ENCODE measurements around the gene KRT33A. TPM values are rescaled to one million over a fixed set of nuclear protein-coding genes. Genes with fewer than 3 reads are reported as not detected.
A peak's percentile ranks its signal among the peaks of the same experiment; 100 is the strongest.

KRT33A gene
- total RNA-seq, 2 donors from 2014 or later, result not detected

- ATAC-seq, result no peak
- intact Hi-C loops (cut with DNase I), result no loop called here
- DNase-seq, result no peak
Measured at GRCh38 chr17:41315204-41315794, 35.3 kb downstream of the KRT33A start, which contains the start of gene KRTAP17-1. KRTAP17-1 (minus strand) TSS chr17:41315710; CDS start chr17:41315650, 60 bp downstream.

GRCh38 chr17:41311111-41311510 is 39.5 kb downstream of the KRT33A start:
- DNase-seq, result no peak
- intact Hi-C loops (cut with DNase I), result no loop called here
- no peak for ATAC-seq

DNA sequence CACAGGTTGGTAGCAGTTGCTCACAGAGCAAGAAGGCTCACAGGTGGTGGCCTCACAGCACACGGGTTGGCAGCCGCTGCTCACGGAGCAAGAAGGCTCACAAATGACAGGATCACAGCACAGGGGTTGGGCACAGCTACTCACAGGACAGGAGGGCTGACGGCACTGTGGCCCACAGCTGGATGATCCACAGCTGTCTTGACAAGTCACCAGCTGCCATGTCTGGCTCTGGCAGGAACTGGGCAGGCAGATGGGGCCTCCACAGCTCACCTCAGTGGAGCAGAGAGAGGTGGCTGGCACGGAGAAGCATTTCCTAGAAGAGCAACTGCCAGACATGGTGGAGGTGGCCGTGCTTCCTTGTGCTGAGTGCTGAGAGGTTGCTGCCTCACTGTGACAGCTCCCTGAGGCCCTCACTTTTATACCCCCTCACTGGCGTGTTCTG is 41.7 kb downstream of the KRT33A start, which contains the start of gene KRTAP16-1:
Gene KRTAP16-1 (minus strand): TSS at position 392 of the 442 bp plus-strand sequence. CDS start 56 bp downstream, at position 336.
- peak in 1 of 2 donors; percentile 18 for ATAC-seq
- DNase-seq, result no peak
- intact Hi-C loops (cut with DNase I), result no loop called here

DNA sequence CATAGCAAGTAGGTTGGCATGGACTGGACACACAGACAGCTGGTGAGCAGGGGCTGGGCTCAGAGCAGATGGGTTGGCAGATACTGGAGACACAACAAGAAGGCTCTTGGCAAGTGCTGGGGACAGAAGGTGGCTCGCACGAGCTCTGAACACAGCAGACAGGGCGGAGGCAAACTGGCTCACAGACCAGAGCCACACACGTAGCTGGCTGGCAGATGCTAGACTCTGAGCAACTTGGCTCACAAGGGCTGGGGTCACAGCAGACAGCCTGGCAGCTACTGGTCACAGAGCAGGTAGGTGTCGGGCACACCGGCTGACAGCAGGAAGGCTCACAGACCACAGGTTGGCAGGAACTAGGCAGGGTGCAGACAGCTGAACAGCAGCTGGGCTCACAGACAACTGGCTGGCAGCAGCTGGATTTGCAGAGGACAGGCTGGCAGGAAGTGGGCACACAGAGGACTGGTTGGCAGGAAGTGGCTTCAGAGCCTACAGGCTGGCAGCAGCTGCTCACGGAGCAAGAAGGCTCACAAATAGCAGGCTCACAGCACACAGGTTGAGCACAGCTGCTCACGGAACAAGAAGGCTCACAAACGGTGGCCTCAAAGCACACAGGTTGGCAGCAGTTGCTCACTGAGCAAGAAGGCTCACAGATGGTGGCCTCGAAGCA is 42.2 kb downstream of the KRT33A start:
- DNase-seq, result peak; percentile 40

GRCh38 chr17:41307647-41308046 is 43.0 kb downstream of the KRT33A start:
- ATAC-seq (peak in 1 of 2 donors; percentile 39), DNase-seq (no peak)
- intact Hi-C loops (cut with DNase I), result no loop called here

More for the DNA sequence above, 42.2 kb downstream of the KRT33A start:
- peak; percentile 75 to 89 for ATAC-seq
- intact Hi-C loops (cut with DNase I), result no loop called here

- ATAC-seq (no peak), DNase-seq (no peak)
- intact Hi-C loops (cut with DNase I), result no loop called here
Measured at GRCh38 chr17:41304091-41304490, 46.5 kb downstream of the KRT33A start.

DNA sequence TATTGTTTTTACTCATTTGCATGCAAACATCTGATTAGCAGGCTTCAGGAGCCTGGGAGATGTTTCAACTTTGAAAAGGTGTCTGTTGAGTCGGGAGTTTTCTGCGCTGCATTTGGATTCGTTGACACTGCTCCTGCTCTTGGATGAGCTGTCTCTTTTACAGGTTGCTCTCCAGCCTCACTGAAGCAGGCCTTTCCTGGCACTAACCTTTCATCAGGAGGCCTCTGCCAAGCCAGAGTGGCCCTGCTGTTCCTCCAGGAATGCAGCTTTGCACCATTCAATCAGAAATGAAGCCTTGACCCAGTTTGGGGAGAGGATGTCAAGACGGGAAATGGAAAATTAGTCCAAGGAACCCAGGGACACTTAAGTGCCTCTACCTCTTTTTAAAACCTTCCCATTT is 47.6 kb downstream of the KRT33A start:
- ATAC-seq, result no peak
- intact Hi-C loops (cut with DNase I), result no loop called here
- no peak for DNase-seq

- ATAC-seq (peak; percentile 87 to 95), DNase-seq (peak; percentile 44)
- intact Hi-C loops (cut with DNase I), result no loop called here
Measured at GRCh38 chr17:41301916-41302901, 48.4 kb downstream of the KRT33A start, which contains the start of gene KRTAP29-1. KRTAP29-1 (minus strand) TSS chr17:41302851; CDS start chr17:41302851, 0 bp downstream.

GRCh38 chr17:41301204-41301790 is 49.3 kb downstream of the KRT33A start:
- DNase-seq, result no peak
- intact Hi-C loops (cut with DNase I), result no loop called here
- no peak for ATAC-seq

GRCh38 chr17:41298458-41299135 is 52.0 kb downstream of the KRT33A start:
- no peak for ATAC-seq
- DNase-seq, result no peak
- intact Hi-C loops (cut with DNase I), result no loop called here

DNA sequence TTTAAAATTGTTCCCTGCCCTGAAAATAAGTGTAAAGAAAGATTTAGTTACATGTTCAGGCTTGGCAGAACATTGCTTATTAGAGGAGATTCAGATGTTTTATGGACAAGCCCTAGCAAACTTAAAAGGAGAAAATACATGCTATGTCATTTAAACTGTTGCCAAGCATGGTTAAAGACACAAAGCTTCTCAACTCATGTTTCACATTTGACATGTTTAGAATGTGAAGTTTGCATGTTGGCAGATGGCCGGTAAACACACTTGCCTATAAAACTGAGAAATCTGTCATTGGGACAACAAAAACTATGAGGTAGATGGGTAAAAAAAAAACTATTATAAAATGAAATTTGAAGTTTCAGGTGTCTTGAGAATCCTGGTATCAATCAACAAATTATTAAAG is 53.8 kb downstream of the KRT33A start:
- DNase-seq (no peak), ATAC-seq (no peak)
- intact Hi-C loops (cut with DNase I), result no loop called here

Other genes with a start within 250 kb of the KRT33A start
- gene KRTAP4-16, start 248.6 kb downstream of the KRT33A start, total RNA-seq, result not detected
- gene KRTAP4-9, start 245.4 kb downstream of the KRT33A start, total RNA-seq, result not detected
- gene KRTAP4-11, start 232.5 kb downstream of the KRT33A start, total RNA-seq, result not detected
- gene KRTAP4-12, start 226.6 kb downstream of the KRT33A start, total RNA-seq, result not detected
- gene KRTAP4-6, start 210.3 kb downstream of the KRT33A start, total RNA-seq, result not detected
- not detected for gene KRTAP4-5, start 201.0 kb downstream of the KRT33A start, total RNA-seq
- not detected for gene KRTAP4-4, start 190.1 kb downstream of the KRT33A start, total RNA-seq
- gene KRTAP4-3, start 182.6 kb downstream of the KRT33A start, total RNA-seq, result not detected
- gene KRTAP4-2, start 172.6 kb downstream of the KRT33A start, total RNA-seq, result not detected
- gene KRTAP4-1, start 165.9 kb downstream of the KRT33A start, total RNA-seq, result not detected
- not detected for gene KRTAP9-1, start 160.9 kb downstream of the KRT33A start, total RNA-seq
- gene KRTAP9-2, start 124.2 kb downstream of the KRT33A start, total RNA-seq, result not detected
- not detected for gene KRTAP9-3, start 118.4 kb downstream of the KRT33A start, total RNA-seq
- gene KRTAP9-8, start 112.8 kb downstream of the KRT33A start, total RNA-seq, result not detected
- not detected for gene KRTAP9-4, start 101.1 kb downstream of the KRT33A start, total RNA-seq
- not detected for gene KRTAP9-9, start 95.4 kb downstream of the KRT33A start, total RNA-seq
- not detected for gene KRTAP9-6, start 85.5 kb downstream of the KRT33A start, total RNA-seq
- not detected for gene KRTAP9-7, start 75.1 kb downstream of the KRT33A start, total RNA-seq
- not detected for gene KRTAP29-1, start 48.0 kb downstream of the KRT33A start, total RNA-seq
- gene KRTAP16-1, start 41.5 kb downstream of the KRT33A start, total RNA-seq, result not detected
- not detected for gene KRTAP17-1, start 35.1 kb downstream of the KRT33A start, total RNA-seq
- not detected for gene KRT33B, start 19.0 kb upstream of the KRT33A start, total RNA-seq
- gene KRT34, start 31.5 kb upstream of the KRT33A start, total RNA-seq, result not detected
- not detected for gene KRT31, start 46.8 kb upstream of the KRT33A start, total RNA-seq
- gene KRT37, start 73.8 kb upstream of the KRT33A start, total RNA-seq, result not detected
- not detected for gene KRT38, start 90.2 kb upstream of the KRT33A start, total RNA-seq
- gene KRT32, start 116.6 kb upstream of the KRT33A start, total RNA-seq, result not detected
- not detected for gene KRT35, start 130.3 kb upstream of the KRT33A start, total RNA-seq
- gene KRT36, start 139.1 kb upstream of the KRT33A start, total RNA-seq, result not detected
- gene KRT13, start 154.8 kb upstream of the KRT33A start, total RNA-seq, result not detected
- gene KRT15, start 168.1 kb upstream of the KRT33A start, total RNA-seq, result under 1 TPM; 0.24 to 0.37 TPM
- gene KRT19, start 177.5 kb upstream of the KRT33A start, total RNA-seq, result 10 to 100 TPM; 13.7 to 21.0 TPM
- not detected for gene KRT9, start 221.2 kb upstream of the KRT33A start, total RNA-seq
- under 1 TPM; 0.41 to 0.58 TPM for gene KRT14, start 236.1 kb upstream of the KRT33A start, total RNA-seq